HG03064 (cell line): ENCODE results near the gene PTPN2.
"Not testable (repeated sequence)": the region's sequence is repeated elsewhere in the genome, so short reads cannot be mapped to it uniquely, and the experiment has no call there.

Experiments
- ATAC-seq: cut with Tn5 transposase; IDR thresholded peaks from one replicate; pipeline ENCODE4 v1.9.1; 2021; ENCODE audit warnings: low read depth; ENCODE audit not compliant: unreplicated experiment

The PTPN2 gene

GRCh38 chr18:12777500-12777944 lies 106.5 kb downstream of the PTPN2 start:
- ATAC-seq = no peak

DNA sequence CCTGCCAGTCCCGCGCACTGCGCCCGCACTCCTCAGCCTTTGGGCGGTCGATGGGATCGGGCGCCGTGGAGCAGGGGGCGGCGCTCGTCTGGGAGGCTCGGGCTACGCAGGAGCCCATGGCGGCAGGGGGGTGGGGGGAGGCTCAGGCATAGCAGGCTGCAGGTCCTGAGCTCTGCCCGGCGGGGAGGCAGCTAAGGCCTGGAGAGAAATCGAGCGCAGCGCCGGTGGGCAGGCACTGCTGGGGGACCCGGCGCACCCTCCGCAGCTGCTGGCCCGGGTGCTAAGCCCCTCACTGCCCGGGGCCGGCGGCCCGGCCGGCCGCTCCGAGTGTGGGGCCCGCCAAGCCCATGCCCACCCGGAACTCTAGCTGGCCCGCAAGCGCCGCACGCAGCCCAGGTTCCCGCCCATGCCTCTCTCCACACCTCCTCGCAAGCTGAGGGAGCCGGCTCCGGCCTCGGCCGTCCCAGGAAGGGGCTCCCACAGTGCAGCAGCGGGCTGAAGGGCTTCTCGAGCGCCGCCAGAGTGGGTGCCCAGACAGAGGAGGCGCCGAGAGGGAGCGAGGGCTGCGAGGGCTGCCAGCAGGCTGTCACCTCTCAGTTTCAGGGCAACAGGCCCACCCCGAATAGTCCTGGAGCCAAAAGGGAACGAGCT lies 107.1 kb downstream of the PTPN2 start:
- ATAC-seq = no peak

DNA sequence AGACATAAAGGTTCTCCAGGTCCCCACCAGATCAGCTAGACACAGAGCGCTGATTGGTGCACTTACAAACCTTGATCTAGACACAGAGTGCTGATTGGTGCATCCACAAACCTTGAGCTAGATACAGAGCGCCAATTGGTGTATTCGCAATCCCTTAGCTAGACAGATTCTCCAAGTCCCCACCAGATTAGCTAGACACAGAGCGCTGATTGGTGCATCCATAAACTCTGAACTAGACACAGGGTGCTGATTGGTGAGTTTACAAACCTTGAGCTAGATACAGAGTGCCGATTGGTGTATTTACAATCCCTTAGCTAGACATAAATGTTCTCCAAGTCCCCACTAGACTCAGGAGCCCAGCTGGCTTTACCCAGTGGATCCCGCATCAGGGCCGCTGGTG lies 107.6 kb downstream of the PTPN2 start:
- not testable (repeated sequence) for ATAC-seq

DNA sequence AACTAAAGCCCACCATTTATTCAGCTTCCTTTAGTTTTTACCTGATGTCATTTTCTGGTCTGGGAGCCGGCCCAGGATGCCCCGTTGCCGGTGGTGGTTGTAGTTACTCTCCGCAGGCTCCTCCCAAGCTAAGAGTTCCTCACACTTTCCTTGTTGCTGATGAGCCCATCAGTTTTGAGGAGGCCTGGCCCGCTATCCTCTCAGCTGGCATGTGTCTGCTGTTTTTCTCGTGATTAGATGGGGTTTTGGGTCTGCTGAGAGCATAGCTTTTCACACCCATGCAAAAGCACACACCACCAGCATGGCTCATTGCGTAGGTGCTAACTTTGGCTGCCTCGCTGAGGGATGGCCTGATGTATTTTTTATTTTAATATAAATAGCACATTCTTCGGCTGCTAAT lies 109.1 kb downstream of the PTPN2 start:
- ATAC-seq = no peak

GRCh38 chr18:12773369-12773768 lies 110.7 kb downstream of the PTPN2 start:
- no peak for ATAC-seq

- ATAC-seq = no peak
These were observed 111.9 kb downstream of the PTPN2 start for GRCh38 chr18:12772111-12772510.

- no peak for ATAC-seq
These were observed 113.4 kb downstream of the PTPN2 start for GRCh38 chr18:12770469-12771219.

DNA sequence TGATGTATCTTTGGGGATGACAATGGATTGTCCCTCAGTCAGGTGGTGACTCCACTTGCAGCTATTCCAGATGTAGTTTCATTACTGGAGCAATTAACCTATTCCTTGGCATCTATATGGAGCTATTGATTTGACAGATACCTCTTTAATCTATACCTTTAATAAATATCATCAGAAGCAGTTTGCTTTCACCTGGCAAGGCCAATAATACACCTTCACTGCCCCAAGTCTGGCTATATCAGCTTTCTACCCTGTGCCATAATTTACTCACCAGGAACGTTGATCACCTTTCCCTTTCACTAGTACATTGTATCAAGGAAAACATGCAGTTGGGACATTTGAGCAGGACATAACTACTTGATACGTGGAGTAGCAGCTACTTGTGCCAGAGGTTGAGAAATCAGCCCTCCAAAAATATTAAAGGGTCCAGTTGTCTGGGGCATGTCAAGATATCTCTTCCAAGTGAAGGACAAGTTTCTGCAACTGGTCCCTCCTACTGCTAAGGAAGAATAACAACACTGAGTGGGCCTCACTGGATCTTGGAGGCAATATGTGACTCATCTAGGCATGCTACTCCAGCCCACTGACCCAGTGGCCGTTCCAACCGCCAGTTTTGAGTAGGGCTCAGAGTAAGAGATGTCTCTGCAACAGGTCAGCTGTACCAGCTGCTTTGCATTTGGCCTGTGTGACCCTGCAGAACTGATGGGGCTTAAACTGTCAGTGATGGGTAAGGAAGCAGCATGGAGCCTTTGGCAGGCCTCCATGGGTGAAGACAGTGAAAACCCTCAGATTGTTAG lies 114.2 kb downstream of the PTPN2 start:
- no peak for ATAC-seq

GRCh38 chr18:12769136-12769535 lies 114.9 kb downstream of the PTPN2 start:
- ATAC-seq = no peak

DNA sequence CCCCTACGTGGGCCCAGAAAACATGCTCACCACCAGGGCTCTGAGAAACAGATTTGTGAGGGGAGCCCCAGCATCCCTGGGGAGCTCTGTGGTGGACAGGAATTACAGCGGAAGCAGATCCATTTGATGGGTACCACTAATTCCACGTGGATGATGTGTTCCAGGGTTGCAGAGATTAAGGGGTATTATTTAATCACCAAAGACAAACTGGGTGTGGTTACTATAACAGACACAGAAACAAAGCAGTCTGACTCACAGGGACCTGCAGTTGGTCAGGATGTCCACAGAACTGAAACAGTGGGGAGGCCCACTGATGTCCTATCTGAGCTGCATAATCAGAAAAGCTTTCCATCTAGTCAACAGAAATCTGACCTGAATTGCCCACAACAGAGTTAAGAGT lies 115.4 kb downstream of the PTPN2 start:
- no peak for ATAC-seq

GRCh38 chr18:12767580-12768155 lies 116.4 kb downstream of the PTPN2 start:
- ATAC-seq = no peak

DNA sequence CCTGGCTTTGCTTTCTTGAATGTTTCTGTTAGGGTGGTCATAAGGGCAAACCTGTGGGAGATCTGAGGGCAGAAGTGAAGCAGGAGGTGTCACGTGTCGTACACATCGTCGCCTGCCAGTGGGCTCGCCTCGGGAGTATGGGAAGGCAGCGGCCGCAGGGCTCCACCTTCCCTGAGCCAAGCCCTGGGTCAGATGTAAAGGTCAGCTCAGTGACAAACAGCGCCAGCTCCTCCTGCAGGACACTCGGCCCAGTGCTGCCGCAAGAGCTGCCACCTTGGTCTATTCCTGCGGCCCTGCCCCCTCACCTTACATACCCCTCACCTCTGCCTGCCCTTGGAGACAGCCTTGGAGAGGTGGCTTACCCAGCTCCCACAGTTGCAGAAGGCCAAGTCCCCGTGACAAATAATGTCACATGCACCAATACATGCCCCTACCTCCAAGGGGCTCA lies 117.0 kb downstream of the PTPN2 start:
- ATAC-seq = no peak

GRCh38 chr18:12765586-12765985 lies 118.5 kb downstream of the PTPN2 start:
- ATAC-seq = no peak

GRCh38 chr18:12765126-12765525 lies 118.9 kb downstream of the PTPN2 start:
- ATAC-seq = no peak

- not testable (repeated sequence) for ATAC-seq
These were observed 125.5 kb downstream of the PTPN2 start for GRCh38 chr18:12758566-12758965.

- not testable (repeated sequence) for ATAC-seq
These were observed 127.3 kb downstream of the PTPN2 start for GRCh38 chr18:12756619-12757239.

DNA sequence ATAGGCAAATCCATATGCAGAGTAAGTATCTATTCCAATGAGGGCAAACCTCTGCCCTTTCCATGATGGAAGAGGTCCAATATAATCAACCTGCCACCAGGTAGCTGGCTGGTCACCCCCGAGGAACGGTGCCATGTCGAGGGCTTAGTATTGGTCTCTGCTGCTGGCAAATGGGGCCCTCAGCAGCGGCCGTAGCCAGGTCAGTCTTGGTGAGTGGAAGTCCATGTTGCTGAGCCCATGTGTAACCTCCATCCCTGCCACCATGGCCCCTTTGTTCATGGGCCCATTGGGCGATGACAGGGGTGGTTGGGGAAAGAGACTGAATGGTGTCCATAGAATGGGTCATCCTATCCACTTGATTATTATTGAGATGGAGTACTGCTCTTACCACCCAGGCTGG lies 128.4 kb downstream of the PTPN2 start:
- ATAC-seq = not testable (repeated sequence)

DNA sequence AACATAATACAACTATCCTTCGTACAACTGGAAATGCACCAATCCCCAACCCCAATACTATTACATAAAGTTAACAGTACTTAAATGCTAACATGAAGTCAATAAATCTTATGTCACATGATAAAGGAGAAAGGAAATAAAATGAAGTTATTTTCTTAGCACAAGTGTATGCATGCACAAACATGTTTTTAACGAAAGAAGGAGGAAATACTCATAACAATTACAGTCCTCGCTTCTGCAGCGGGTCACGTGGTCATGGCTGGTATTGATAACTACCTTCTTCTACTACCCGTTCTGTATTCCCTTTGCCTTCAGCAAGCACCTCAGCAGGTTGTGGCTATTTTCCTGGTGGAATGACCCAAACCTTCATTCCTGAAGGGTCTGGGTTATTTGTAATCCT lies 129.5 kb downstream of the PTPN2 start:
- no peak for ATAC-seq

DNA sequence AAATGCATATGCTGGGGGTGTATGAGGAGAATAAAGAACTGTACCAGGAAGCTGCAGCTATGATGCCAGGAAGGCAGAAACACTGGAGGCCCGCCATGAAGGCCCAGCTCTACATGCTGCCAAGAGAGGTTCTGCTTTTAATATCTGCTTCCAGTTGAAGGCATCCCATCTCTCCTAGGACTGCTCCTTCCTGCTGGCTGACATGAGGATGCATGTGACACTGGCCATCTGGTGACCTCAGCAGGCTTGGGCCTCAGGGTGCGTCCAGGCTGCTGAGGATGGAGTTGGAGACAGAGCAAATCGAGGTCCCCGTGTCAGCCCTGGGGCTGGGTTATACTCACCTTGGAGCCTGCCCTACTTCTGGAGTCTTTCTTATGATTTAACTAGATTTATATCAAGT lies 132.1 kb downstream of the PTPN2 start:
- no peak for ATAC-seq

DNA sequence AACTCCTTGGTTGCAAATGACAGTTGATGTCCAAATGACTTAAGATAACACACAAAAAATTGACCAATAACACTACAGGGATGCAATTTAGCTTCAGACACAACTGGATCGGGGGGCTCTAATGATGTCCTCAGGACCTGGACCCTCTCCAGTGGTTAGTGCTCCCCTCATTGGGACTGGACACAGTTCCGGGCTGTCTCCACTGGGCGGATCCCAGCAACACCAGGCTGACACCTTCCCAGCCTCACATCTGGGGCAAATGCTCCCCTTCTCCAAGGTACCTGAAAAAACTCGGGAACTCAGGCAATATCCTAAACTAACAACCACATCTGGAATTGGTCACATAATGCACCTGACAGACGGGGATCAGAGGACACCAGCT lies 132.5 kb downstream of the PTPN2 start:
- no peak for ATAC-seq
